B cell (primary cell): ENCODE data around the gene PTPRM. TPM values are rescaled to one million over a fixed set of nuclear protein-coding genes. Genes with fewer than 3 reads are reported as not detected.

Experiments used
- ATAC-seq: fragments of 200-7000 bp; cut with Tn5 transposase; one replicate; pipeline ENCODE4 v1.10.0; 2021; ENCODE audit warnings: low read depth, mild to moderate bottlenecking, moderate number of reproducible peaks, moderate library complexity
- CTCF ChIA-PET: fragments of 350-600 bp; sonication (Branson Sonifier 250); formaldehyde crosslinking; loops from one replicate; lab custom pipeline; 2021; ENCODE audit warnings: antibody characterized with exemption, inconsistent platforms; lab: Charles Lee
- POLR2A ChIA-PET: fragments of 350-600 bp; sonication (Branson Sonifier 250); formaldehyde crosslinking; loops from one replicate; lab custom pipeline; 2021; ENCODE audit warnings: antibody characterized with exemption; lab: Charles Lee
- DNase-seq: peaks from one replicate; pipeline ENCODE4 v3.0.0; 2013
- H2AFZ ChIP-seq: 2 replicates; pipeline ENCODE4 v1.6.1; 2012; ENCODE audit warnings: mild to moderate bottlenecking, low read depth, low read length; ENCODE audit not compliant: insufficient read depth, poor library complexity, severe bottlenecking
- H3K27ac ChIP-seq, 2 donors: 1 replicate in 1 of 2; 2 replicates in 1 of 2; pipeline ENCODE4 v1.5.1; 2012 to 2013; ENCODE audit warnings: low read length in 2 of 2, mild to moderate bottlenecking in 2 of 2, moderate library complexity in 1 of 2
- H3K27me3 ChIP-seq, 4 experiments: fragments of 200-600 bp in 1 of 4; sonication (generic) in 1 of 4; replicated peaks in 1 of 4; 1 replicate in 2 of 4; 2 replicates in 2 of 4; pipeline versions ENCODE4 v1.6.1 to v1.7.0; 2013 to 2016; ENCODE audit warnings: low read length in 3 of 4, mild to moderate bottlenecking in 2 of 4, mixed read lengths in 1 of 4, moderate library complexity in 1 of 4; ENCODE audit not compliant: insufficient read depth in 4 of 4, control insufficient read depth in 3 of 4; ENCODE audit errors: control extremely low read depth in 1 of 4
- H3K36me3 ChIP-seq, 2 experiments: replicated peaks in 1 of 2; 1 replicate in 1 of 2; 2 replicates in 1 of 2; pipeline versions ENCODE4 v1.6.1 to v1.7.1; 2013; ENCODE audit warnings: low read length in 1 of 2; ENCODE audit not compliant: insufficient read depth in 2 of 2, control insufficient read depth in 1 of 2; ENCODE audit errors: control extremely low read depth in 1 of 2, extremely low read depth in 1 of 2
- H3K4me1 ChIP-seq, 2 donors: fragments of 200-600 bp in 1 of 2; sonication (generic) in 1 of 2; 1 replicate in 1 of 2; 2 replicates in 1 of 2; pipeline versions ENCODE4 v1.5.1 to v1.6.1; 2013 to 2017; ENCODE audit warnings: low read length in 2 of 2; ENCODE audit not compliant: control insufficient read depth in 2 of 2, insufficient read depth in 2 of 2
- H3K4me2 ChIP-seq: replicated peaks from 2 replicates; pipeline ENCODE3; 2012; ENCODE audit warnings: mild to moderate bottlenecking, low read depth, low read length; ENCODE audit not compliant: poor library complexity, severe bottlenecking
- H3K4me3 ChIP-seq, 5 experiments: fragments of 200-600 bp in 1 of 5; sonication (generic) in 1 of 5; 1 replicate in 3 of 5; 2 replicates in 2 of 5; pipeline versions ENCODE4 v1.5.1 to v1.7.0; 2011 to 2016; ENCODE audit warnings: low read length in 4 of 5, mild to moderate bottlenecking in 4 of 5, low read depth in 2 of 5, control low read depth in 1 of 5, moderate library complexity in 1 of 5; ENCODE audit not compliant: insufficient read depth in 1 of 5; ENCODE audit errors: control extremely low read depth in 1 of 5, extremely low read depth in 1 of 5
- H3K79me2 ChIP-seq: fragments of 200-600 bp; sonication (generic); one replicate; pipeline ENCODE4 v1.6.0; 2016; ENCODE audit warnings: low read length; ENCODE audit not compliant: control insufficient read depth, insufficient read depth
- H3K9ac ChIP-seq: fragments of 200-600 bp; sonication (generic); 2 replicates; pipeline ENCODE4 v1.6.1; 2017; ENCODE audit warnings: mild to moderate bottlenecking, low read length, moderate library complexity
- H3K9me3 ChIP-seq, 3 donors: one replicate each; pipeline versions ENCODE4 v1.6.1 to v1.7.1; 2013; ENCODE audit warnings: low read length in 2 of 3; ENCODE audit not compliant: control insufficient read depth in 2 of 3, insufficient read depth in 1 of 3; ENCODE audit errors: control extremely low read depth in 1 of 3
- H4K20me1 ChIP-seq: 2 replicates; pipeline ENCODE4 v1.6.0; 2012; ENCODE audit warnings: mild to moderate bottlenecking, low read length; ENCODE audit not compliant: insufficient read depth, control insufficient read depth, poor library complexity, severe bottlenecking
- H3K27ac Mint-ChIP-seq: one replicate; pipeline ENCODE4 v1.8.0; 2021; ENCODE audit warnings: mixed read lengths
- H3K27me3 Mint-ChIP-seq: one replicate; pipeline ENCODE4 v1.8.0; 2021; ENCODE audit warnings: mixed read lengths
- H3K4me1 Mint-ChIP-seq: one replicate; pipeline ENCODE4 v1.8.0; 2021; ENCODE audit warnings: mixed read lengths
- H3K4me3 Mint-ChIP-seq: one replicate; pipeline ENCODE4 v1.8.0; 2021; ENCODE audit warnings: mixed read lengths
- H3K9me3 Mint-ChIP-seq: one replicate; pipeline ENCODE4 v1.8.0; 2022; ENCODE audit warnings: mixed read lengths; ENCODE audit not compliant: insufficient read depth
- EZH2 ChIP-seq: IDR thresholded peaks from 2 replicates; pipeline ENCODE4 v1.6.1; 2012; ENCODE audit warnings: borderline replicate concordance, low read depth, mild to moderate bottlenecking, moderate library complexity, low read length; ENCODE audit not compliant: insufficient read depth, poor library complexity, severe bottlenecking
- WGBS: methylation state at CpG from one replicate; pipeline ENCODE4 v1.1.5; 2013; ENCODE audit warnings: missing lambda C conversion rate; ENCODE audit not compliant: insufficient coverage; 5-methylcytosine and 5-hydroxymethylcytosine counted together
- intact Hi-C: fragments of 100-400 bp; cut with micrococcal nuclease; formaldehyde crosslinking; loops from one replicate; pipeline ENCODE4 v1.10.0; 2022
- polyA plus RNA-seq: library from polyadenylated mRNA; depleted of rRNA; stranded (reverse); fragments of >200 nt; gene quantifications from 2 replicates; pipeline ENCODE4 v1.2.3, GENCODE V29; 2012
- total RNA-seq, 2 donors: library from RNA; stranded (reverse); fragments of 120-200 nt in 1 of 2; gene quantifications; 1 replicate in 1 of 2; 2 replicates in 1 of 2; pipeline versions ENCODE4 v1.2.3 to v1.2.4, GENCODE V29; 2013 to 2022
- TF ChIP-seq, protein P1 (sequence below): fragments of 200-600 bp; IDR thresholded peaks from one replicate; pipeline ENCODE4 v1.8.0; 2022; ENCODE audit warnings: antibody characterized with exemption, mild to moderate bottlenecking

The PTPRM gene
- total and polyA plus RNA-seq, 2 donors (not counting 1 experiment from before 2014, with no cell fraction given): 0.20 to 0.89 TPM

DNA sequence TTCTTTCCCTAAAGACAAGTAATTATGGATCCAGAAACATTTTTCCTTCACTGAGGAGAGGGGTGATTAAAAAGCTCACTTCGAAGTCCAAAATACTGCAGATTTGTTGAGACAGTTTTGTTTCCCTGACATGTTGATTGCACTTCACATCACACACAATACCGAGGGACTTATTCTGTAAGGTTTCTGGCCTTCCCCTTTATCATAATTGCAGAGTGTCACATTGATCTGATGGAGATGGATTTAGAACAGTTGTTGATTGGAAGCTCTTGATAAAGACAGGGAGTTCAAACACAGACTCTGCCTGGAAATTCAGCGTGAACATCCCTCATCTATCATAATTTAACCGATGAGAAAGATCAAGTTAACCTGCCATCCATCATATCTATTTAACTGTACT is 163.6 kb downstream of the PTPRM start:
- no peak overlapping the region for H3K4me3 Mint-ChIP-seq
- Histone ChIP-seq H4K20me1 (no peaks in the 10 kb centered on the region), H3K27me3 (no peaks in the 10 kb centered on the region), H3K9ac (no peak overlapping the region), H3K36me3 (no peaks in the 10 kb centered on the region), H3K4me3 (no peak overlapping the region), H3K27ac (no peak overlapping the region), H3K79me2 (no peaks in the 10 kb centered on the region), H3K4me2 (no peak overlapping the region), H3K9me3 (peaks cover 0 to 3% (median 0%) of the 10 kb centered on the region in 3 donors), H2AFZ (no peak overlapping the region), H3K4me1 (no peaks in the 10 kb centered on the region)
- H3K9me3 Mint-ChIP-seq: no peaks in the 10 kb centered on the region
- ATAC-seq (no peak), DNase-seq (no peak)
- intact Hi-C loops: no loop called here
- POLR2A ChIA-PET: no interaction called here
- no peaks in the 10 kb centered on the region for H3K27me3 Mint-ChIP-seq
- TF ChIP-seq, protein P1, sequence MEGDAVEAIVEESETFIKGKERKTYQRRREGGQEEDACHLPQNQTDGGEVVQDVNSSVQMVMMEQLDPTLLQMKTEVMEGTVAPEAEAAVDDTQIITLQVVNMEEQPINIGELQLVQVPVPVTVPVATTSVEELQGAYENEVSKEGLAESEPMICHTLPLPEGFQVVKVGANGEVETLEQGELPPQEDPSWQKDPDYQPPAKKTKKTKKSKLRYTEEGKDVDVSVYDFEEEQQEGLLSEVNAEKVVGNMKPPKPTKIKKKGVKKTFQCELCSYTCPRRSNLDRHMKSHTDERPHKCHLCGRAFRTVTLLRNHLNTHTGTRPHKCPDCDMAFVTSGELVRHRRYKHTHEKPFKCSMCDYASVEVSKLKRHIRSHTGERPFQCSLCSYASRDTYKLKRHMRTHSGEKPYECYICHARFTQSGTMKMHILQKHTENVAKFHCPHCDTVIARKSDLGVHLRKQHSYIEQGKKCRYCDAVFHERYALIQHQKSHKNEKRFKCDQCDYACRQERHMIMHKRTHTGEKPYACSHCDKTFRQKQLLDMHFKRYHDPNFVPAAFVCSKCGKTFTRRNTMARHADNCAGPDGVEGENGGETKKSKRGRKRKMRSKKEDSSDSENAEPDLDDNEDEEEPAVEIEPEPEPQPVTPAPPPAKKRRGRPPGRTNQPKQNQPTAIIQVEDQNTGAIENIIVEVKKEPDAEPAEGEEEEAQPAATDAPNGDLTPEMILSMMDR: no peak
- no peak for TF ChIP-seq EZH2
- no CpG with 5 or more reads among the region's 4 CpGs for WGBS
- H3K27ac Mint-ChIP-seq: no peak overlapping the region
- CTCF ChIA-PET: no interaction called here
- H3K4me1 Mint-ChIP-seq: no peaks in the 10 kb centered on the region

DNA sequence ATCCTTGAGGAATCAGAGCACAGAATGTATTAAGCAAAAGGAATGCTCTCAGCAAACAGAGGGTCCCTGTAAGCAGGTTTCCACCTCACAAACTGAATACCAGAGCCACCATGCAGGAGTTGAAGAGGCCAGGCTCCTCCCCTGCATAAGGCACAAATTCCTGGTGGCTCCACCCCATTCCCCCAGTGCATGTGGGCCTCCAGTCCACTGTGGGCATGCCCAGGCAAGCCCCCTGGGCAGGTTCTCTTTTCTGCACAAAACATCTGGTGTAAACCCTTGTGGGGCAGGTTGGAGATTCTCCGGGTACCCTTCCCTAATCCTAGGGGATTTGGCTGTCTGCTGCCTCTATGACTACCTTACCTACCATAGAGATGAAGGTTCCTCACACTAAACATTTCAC is 166.5 kb downstream of the PTPRM start:
- intact Hi-C loops: no loop called here

More for the DNA sequence above, 166.5 kb downstream of the PTPRM start:
- no peaks in the 10 kb centered on the region for H3K27me3 Mint-ChIP-seq
- H3K27me3 ChIP-seq: no peaks in the 10 kb centered on the region
- no peak overlapping the region for H3K4me3 Mint-ChIP-seq
- no peaks in the 10 kb centered on the region for H3K9me3 Mint-ChIP-seq
- H3K9me3 ChIP-seq: peaks cover 0 to 3% (median 0%) of the 10 kb centered on the region in 3 donors
- H3K4me3 ChIP-seq: no peak overlapping the region
- H3K4me1 ChIP-seq: no peaks in the 10 kb centered on the region
- ATAC-seq (no peak), DNase-seq (no peak)
- no peak overlapping the region for H3K4me2 ChIP-seq
- TF ChIP-seq, protein P1: no peak
- no peak for TF ChIP-seq EZH2
- H4K20me1 ChIP-seq: no peaks in the 10 kb centered on the region
- H3K27ac Mint-ChIP-seq: no peak overlapping the region
- POLR2A ChIA-PET: no interaction called here
- H3K79me2 ChIP-seq: no peaks in the 10 kb centered on the region
- H3K9ac ChIP-seq: no peak overlapping the region
- WGBS: 86% methylated on average over 1 of the region's 1 CpG
- no peaks in the 10 kb centered on the region for H3K4me1 Mint-ChIP-seq
- H3K27ac ChIP-seq: no peak overlapping the region
- no peaks in the 10 kb centered on the region for H3K36me3 ChIP-seq
- CTCF ChIA-PET: no interaction called here
- no peak overlapping the region for H2AFZ ChIP-seq
